Neural cell (in vitro differentiated cells): ENCODE results near the gene OPRL1. TPM values are rescaled to one million over a fixed set of nuclear protein-coding genes. Genes with fewer than 3 reads are reported as not detected.

ENCODE experiments used
- H2AFZ ChIP-seq: fragments of 200-600, 300-800 bp; sonication (generic), shearing (Covaris generic); 2 replicates; pipeline ENCODE4 v1.6.0; 2014; ENCODE audit warnings: low read depth, mild to moderate bottlenecking, antibody characterized with exemption, low read length, moderate library complexity
- H3F3A ChIP-seq: fragments of 200-600 bp; shearing (Covaris generic); 2 replicates; pipeline ENCODE4 v1.6.1; 2016; ENCODE audit warnings: mild to moderate bottlenecking, moderate library complexity, mixed read lengths, antibody characterized with exemption, low read length; ENCODE audit not compliant: insufficient read depth, poor library complexity, severe bottlenecking
- H3K27ac ChIP-seq: fragments of 200-600, 300-800 bp; sonication (generic), shearing (Covaris generic); 2 replicates; pipeline ENCODE4 v1.5.1; 2014; ENCODE audit warnings: mild to moderate bottlenecking, low read length, moderate library complexity
- H3K27me3 ChIP-seq: fragments of 300-800, 200-600 bp; sonication (generic), shearing (Covaris generic); 2 replicates; pipeline ENCODE4 v1.6.0; 2014; ENCODE audit warnings: mild to moderate bottlenecking, low read depth, low read length, moderate library complexity; ENCODE audit not compliant: insufficient read depth
- H3K36me3 ChIP-seq: fragments of 300-800, 200-600 bp; sonication (generic), shearing (Covaris generic); 2 replicates; pipeline ENCODE4 v1.5.1; 2014; ENCODE audit warnings: mild to moderate bottlenecking, antibody characterized with exemption, low read length, moderate library complexity; ENCODE audit not compliant: insufficient read depth
- H3K4me2 ChIP-seq: fragments of 300-800, 200-600 bp; sonication (generic), shearing (Covaris generic); 2 replicates; pipeline ENCODE4 v1.6.0; 2014; ENCODE audit warnings: mild to moderate bottlenecking, low read length
- H3K4me3 ChIP-seq: fragments of 300-800, 200-600 bp; sonication (generic), shearing (Covaris generic); 2 replicates; pipeline ENCODE4 v1.5.1; 2014; ENCODE audit warnings: mild to moderate bottlenecking, low read length, moderate library complexity
- H3K79me2 ChIP-seq: fragments of 200-600 bp; shearing (Covaris generic); replicated peaks from 2 replicates; pipeline ENCODE4 v1.6.0; 2014; ENCODE audit warnings: mild to moderate bottlenecking, low read length, moderate library complexity; ENCODE audit not compliant: insufficient read depth
- H3K9ac ChIP-seq: fragments of 300-800, 200-600 bp; sonication (generic), shearing (Covaris generic); 2 replicates; pipeline ENCODE4 v1.6.1; 2016; ENCODE audit warnings: mild to moderate bottlenecking, low read length, mixed read lengths
- H3K9me2 ChIP-seq: fragments of 200-600 bp; shearing (Covaris generic); 2 replicates; pipeline ENCODE4 v1.6.1; 2016; ENCODE audit warnings: mild to moderate bottlenecking, low read length, mixed read lengths; ENCODE audit not compliant: insufficient read depth
- H3K9me3 ChIP-seq: fragments of 200-600, 300-800 bp; sonication (generic), shearing (Covaris generic); 2 replicates; pipeline ENCODE4 v1.6.1; 2016; ENCODE audit warnings: mild to moderate bottlenecking, mixed run types, low read length, moderate library complexity, mixed read lengths
- H4K20me1 ChIP-seq: fragments of 200-600 bp; shearing (Covaris generic); 2 replicates; pipeline ENCODE4 v1.6.1; 2016; ENCODE audit warnings: mild to moderate bottlenecking, mixed run types; ENCODE audit not compliant: insufficient read depth
- EP300 ChIP-seq: fragments of 450-650 bp; conservative IDR thresholded peaks from 2 replicates; pipeline ENCODE4 v1.6.1; 2014; ENCODE audit warnings: antibody characterized with exemption, mild to moderate bottlenecking, moderate library complexity; ENCODE audit not compliant: poor library complexity, severe bottlenecking
- EZH2 ChIP-seq: fragments of 200-600, 300-800 bp; shearing (Covaris generic), sonication (generic); IDR thresholded peaks from 2 replicates; pipeline ENCODE4 v1.6.1; 2014; ENCODE audit warnings: antibody characterized with exemption, low read length, borderline replicate concordance, mild to moderate bottlenecking; ENCODE audit not compliant: insufficient read depth, poor library complexity, severe bottlenecking
- MXI1 ChIP-seq: fragments of 450-650 bp; conservative IDR thresholded peaks from 2 replicates; pipeline ENCODE4 v1.6.1; 2014; ENCODE audit warnings: antibody characterized with exemption, mild to moderate bottlenecking; ENCODE audit not compliant: poor library complexity, severe bottlenecking
- POLR2AphosphoS5 ChIP-seq: IDR thresholded peaks from 2 replicates; pipeline ENCODE4 v1.6.1; 2012
- RAD21 ChIP-seq: fragments of 450-650 bp; conservative IDR thresholded peaks from 2 replicates; pipeline ENCODE4 v1.6.1; 2014; ENCODE audit warnings: antibody characterized with exemption, mild to moderate bottlenecking, moderate library complexity
- SMC3 ChIP-seq: fragments of 450-650 bp; conservative IDR thresholded peaks from 2 replicates; pipeline ENCODE4 v1.6.1; 2014; ENCODE audit warnings: antibody characterized with exemption, mild to moderate bottlenecking, moderate library complexity; ENCODE audit not compliant: poor library complexity
- TAF1 ChIP-seq: IDR thresholded peaks from 2 replicates; pipeline ENCODE4 v1.6.1; 2012; ENCODE audit warnings: low read depth
- polyA plus RNA-seq: library from polyadenylated mRNA; depleted of rRNA; stranded (reverse); fragments of >200 nt; gene quantifications from 2 replicates; pipeline ENCODE4 v1.2.3, GENCODE V29; 2014
- TF ChIP-seq, protein P1 (sequence below): IDR thresholded peaks from 2 replicates; pipeline ENCODE4 v1.6.1; 2012; ENCODE audit warnings: borderline replicate concordance

OPRL1 gene
- polyA plus RNA-seq, 1 donor from 2014 or later: 18.3 TPM

DNA sequence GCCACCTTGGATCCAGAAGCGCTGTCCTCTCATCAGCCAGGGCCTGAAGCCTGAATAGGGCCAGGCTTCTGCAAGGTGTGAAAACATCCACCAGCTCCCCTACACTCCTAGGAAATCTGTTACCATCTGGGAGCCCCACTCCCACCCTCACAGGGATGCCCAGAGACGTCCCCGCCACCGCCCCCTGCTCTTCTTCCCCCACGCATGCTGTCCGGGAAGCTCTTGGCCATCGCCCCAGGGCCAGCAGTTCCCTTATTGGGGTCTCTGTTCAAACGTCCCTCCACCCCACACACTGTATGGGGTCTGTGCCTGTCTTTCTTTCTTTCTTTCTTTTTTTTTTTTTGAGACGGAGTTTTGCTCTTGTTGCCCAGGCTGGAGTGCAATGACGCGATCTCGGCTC lies 4.3 kb upstream of the OPRL1 start:
- Histone ChIP-seq H3K27me3 (peaks cover 4% of the 10 kb centered on the region), H3K9me3 (no peaks in the 10 kb centered on the region), H3K9ac (no peak overlapping the region), H2AFZ (no peak overlapping the region), H3K9me2 (no peaks in the 10 kb centered on the region), H3K27ac (no peak overlapping the region), H3K79me2 (no peaks in the 10 kb centered on the region), H3K4me3 (no peak overlapping the region), H3K4me2 (no peak overlapping the region), H3F3A (no peaks in the 10 kb centered on the region), H4K20me1 (no peaks in the 10 kb centered on the region), H3K36me3 (no peaks in the 10 kb centered on the region)
- TF ChIP-seq, protein P1, sequence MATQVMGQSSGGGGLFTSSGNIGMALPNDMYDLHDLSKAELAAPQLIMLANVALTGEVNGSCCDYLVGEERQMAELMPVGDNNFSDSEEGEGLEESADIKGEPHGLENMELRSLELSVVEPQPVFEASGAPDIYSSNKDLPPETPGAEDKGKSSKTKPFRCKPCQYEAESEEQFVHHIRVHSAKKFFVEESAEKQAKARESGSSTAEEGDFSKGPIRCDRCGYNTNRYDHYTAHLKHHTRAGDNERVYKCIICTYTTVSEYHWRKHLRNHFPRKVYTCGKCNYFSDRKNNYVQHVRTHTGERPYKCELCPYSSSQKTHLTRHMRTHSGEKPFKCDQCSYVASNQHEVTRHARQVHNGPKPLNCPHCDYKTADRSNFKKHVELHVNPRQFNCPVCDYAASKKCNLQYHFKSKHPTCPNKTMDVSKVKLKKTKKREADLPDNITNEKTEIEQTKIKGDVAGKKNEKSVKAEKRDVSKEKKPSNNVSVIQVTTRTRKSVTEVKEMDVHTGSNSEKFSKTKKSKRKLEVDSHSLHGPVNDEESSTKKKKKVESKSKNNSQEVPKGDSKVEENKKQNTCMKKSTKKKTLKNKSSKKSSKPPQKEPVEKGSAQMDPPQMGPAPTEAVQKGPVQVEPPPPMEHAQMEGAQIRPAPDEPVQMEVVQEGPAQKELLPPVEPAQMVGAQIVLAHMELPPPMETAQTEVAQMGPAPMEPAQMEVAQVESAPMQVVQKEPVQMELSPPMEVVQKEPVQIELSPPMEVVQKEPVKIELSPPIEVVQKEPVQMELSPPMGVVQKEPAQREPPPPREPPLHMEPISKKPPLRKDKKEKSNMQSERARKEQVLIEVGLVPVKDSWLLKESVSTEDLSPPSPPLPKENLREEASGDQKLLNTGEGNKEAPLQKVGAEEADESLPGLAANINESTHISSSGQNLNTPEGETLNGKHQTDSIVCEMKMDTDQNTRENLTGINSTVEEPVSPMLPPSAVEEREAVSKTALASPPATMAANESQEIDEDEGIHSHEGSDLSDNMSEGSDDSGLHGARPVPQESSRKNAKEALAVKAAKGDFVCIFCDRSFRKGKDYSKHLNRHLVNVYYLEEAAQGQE: no peak
- TF ChIP-seq EZH2: no peak
- no peak for TF ChIP-seq EP300
- no peak for TF ChIP-seq RAD21
- no peak for TF ChIP-seq TAF1
- no peak for TF ChIP-seq MXI1
- TF ChIP-seq POLR2AphosphoS5: no peak

DNA sequence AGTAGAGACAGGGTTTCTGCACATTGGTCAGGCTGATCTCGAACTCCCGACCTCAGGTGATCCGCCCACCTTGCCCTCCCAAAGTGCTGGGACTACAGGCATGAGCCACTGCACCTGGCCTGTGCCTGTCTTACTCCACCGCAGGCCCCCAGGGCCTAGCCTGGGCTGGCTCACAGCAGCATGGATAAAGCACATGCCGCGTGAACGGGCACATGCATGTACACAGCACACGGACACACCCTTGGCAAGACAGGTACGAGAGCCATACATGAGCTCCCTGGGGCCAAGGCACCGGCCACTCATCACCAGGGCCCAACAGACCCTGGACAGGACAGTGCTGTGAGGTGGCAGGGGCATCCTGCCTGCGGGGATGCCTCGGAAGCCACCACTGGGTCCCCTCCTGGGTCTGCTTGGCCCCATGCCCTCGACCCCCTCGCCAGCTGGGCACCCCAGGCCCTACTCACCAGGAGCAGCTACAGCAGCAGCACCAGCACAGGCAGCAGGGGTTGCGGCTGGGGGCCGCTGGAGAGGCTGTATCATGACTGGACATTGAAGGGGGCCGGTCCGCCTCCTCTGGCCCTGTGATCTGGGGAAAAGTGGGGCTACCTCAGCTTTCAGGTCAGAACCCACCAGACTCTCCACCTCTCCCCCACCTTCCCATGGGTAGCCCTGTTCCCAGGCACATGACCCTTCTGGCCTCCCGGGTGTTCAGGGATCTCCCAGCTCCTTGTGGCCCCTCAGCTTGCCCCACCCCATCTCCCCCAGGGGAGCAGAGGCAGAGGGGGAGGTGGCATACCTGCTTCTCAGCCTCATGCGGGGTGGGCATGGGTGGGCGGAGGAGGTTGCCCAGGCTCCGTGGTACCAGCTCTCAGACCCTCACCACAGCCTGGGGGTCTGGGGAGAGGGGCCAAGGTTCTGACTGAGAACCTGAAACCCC lies 3.6 kb upstream of the OPRL1 start:
- peaks cover 5% of the 10 kb centered on the region for H3K27me3 ChIP-seq
- no peak overlapping the region for H3K4me3 ChIP-seq
- no peaks in the 10 kb centered on the region for H4K20me1 ChIP-seq
- no peak overlapping the region for H3K9ac ChIP-seq
- no peaks in the 10 kb centered on the region for H3K36me3 ChIP-seq
- no peaks in the 10 kb centered on the region for H3K9me3 ChIP-seq
- no peak overlapping the region for H3K27ac ChIP-seq
- no peaks in the 10 kb centered on the region for H3F3A ChIP-seq
- no peaks in the 10 kb centered on the region for H3K9me2 ChIP-seq
- H3K4me2 ChIP-seq: no peak overlapping the region
- no peak overlapping the region for H2AFZ ChIP-seq
- no peaks in the 10 kb centered on the region for H3K79me2 ChIP-seq
- TF ChIP-seq, protein P1: no peak
- TF ChIP-seq RAD21 (no peak), MXI1 (no peak), SMC3 (no peak), EZH2 (no peak), POLR2AphosphoS5 (no peak), TAF1 (no peak)
